ENCODE data around the gene MVB12B.

DNA sequence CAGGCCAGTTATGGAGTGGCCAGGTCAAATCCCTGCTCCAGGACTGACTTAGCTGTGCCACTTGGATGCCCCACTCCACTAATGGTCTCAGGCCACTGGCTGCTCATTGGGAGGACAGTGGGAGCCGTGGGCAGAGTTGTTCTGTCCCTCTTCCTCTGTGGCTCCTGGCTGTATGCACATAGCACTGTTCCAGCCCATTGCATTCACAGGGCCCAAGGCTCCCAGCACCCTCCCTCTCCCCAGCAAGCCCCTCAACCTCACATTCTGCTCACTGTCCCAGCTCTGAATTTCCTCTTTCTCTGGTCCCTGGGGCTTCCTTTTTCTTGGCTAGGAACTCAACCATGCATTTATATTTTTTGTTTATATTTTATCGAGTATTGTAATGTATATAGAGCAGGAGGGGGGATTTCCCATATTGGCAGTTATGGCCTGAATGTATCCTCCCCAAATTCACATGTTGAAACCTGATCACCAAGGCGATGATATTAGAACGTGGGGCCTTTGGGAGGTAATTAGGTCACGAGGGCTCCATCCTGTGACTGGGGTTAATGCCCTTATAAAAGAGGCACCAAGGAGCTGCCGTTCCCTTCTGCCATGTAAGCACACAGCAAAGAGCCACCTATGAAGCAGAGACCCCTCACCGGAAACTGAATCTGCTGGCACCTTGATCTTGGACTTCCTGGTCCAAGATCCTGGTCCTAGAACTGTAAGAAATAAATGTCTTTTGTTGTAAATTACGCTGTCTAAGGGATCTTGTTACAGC lies 17.0 kb upstream of the MVB12B start:
- TF ChIP-seq, protein P1, sequence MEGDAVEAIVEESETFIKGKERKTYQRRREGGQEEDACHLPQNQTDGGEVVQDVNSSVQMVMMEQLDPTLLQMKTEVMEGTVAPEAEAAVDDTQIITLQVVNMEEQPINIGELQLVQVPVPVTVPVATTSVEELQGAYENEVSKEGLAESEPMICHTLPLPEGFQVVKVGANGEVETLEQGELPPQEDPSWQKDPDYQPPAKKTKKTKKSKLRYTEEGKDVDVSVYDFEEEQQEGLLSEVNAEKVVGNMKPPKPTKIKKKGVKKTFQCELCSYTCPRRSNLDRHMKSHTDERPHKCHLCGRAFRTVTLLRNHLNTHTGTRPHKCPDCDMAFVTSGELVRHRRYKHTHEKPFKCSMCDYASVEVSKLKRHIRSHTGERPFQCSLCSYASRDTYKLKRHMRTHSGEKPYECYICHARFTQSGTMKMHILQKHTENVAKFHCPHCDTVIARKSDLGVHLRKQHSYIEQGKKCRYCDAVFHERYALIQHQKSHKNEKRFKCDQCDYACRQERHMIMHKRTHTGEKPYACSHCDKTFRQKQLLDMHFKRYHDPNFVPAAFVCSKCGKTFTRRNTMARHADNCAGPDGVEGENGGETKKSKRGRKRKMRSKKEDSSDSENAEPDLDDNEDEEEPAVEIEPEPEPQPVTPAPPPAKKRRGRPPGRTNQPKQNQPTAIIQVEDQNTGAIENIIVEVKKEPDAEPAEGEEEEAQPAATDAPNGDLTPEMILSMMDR (IDR thresholded peaks at IDR 0.05; ENCODE audit: low read depth, low read length), result no peak
- TF ChIP-seq EZH2phosphoT487 (IDR thresholded peaks at IDR 0.05; ENCODE audit: low read depth), result no peak

All from OCI-LY3 (cell line).